CD4-positive, alpha-beta T cell treated with Interleukin-17A for 4 hours (primary cell): ENCODE data around the gene IL31RA.

Experiments used
- DNase-seq: peaks from one replicate; pipeline ENCODE4 v3.0.0-alpha.2; 2020; ENCODE audit warnings: mixed read lengths

IL31RA gene

DNA sequence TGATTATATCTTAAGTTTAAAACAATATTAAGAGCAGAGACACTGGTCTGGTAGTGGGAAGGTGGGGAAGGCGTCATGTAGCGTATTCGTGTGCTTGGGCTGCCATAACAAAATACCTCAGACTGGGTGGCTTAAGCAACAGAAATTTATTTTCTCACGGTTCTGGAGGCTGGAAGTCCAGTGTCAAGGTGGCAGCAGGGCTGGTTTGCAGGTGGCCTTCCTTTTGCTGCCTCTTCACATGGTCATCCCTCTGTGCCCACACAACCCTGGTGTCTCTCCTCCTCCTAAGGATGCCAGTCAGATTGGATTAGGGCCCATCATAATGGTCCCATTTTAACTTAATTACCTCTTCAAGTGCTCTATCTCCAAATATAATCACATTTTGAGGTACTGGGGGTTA is 9.6 kb downstream of the IL31RA start:
- no peak for DNase-seq

- DNase-seq = no peak
Observed at GRCh38 chr5:55864606-55865541, 13.7 kb downstream of the IL31RA start.

DNA sequence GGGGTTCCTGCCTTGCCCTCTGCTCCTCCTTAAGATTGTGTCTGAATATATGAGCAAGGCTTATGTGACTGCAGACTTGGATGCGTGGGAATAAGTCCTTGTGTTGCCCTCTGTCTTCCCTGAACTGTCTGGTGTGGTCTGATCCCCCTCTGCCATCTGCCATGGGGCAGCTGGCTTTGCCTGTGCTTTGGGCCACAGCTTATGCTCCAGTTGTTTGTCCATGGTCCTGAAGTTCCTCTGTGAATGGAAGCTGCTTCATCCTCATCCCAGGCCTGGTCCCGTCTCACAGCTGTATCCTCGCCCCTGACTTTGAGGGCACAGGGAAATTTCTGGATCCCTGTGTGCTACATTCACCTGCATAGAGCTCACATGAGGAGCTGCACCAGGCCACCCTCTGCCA is 14.7 kb downstream of the IL31RA start:
- DNase-seq = no peak

- no peak for DNase-seq
Observed at GRCh38 chr5:55866485-55866884, 15.3 kb downstream of the IL31RA start.

- DNase-seq = no peak
Observed at GRCh38 chr5:55866934-55867333, 15.8 kb downstream of the IL31RA start.

DNA sequence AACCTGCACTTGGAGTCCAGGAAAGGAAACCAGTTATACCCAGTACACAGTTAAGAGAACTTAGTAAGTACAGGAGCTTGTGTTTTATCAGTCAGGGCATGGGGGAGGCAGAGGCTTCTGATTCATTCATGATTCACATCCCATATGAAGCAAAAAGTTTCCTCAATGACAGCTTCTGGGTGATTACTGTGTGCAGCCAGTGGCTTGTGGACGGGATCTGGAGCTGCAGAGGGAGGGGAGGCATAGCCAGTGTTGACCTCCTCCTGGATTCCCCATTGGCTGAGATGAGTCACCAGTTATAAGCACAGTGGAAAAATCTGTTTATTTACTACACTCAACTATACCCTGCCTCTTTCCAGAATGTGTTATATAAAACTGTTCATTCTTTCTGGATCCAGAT is 17.7 kb downstream of the IL31RA start:
- DNase-seq = no peak

- no peak for DNase-seq
Observed at GRCh38 chr5:55869847-55870246, 18.7 kb downstream of the IL31RA start.

DNA sequence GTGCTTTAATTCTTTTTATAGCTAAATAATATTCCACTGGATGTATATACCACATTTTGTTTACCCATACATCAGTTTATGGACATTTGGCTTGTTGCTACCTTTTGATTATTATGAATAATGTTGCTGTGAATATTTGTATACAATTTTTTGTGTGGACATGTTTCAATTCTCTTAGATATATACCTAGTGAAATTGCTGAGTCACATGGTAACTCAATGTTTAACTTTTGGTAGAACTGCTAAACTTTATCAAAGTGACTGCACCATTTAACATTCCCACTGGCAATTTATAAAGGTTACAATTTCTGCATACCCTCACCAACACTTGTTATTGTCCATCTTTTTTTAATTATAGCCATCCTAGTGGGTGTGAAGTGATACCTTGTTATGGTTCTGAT is 22.1 kb downstream of the IL31RA start:
- no peak for DNase-seq

DNA sequence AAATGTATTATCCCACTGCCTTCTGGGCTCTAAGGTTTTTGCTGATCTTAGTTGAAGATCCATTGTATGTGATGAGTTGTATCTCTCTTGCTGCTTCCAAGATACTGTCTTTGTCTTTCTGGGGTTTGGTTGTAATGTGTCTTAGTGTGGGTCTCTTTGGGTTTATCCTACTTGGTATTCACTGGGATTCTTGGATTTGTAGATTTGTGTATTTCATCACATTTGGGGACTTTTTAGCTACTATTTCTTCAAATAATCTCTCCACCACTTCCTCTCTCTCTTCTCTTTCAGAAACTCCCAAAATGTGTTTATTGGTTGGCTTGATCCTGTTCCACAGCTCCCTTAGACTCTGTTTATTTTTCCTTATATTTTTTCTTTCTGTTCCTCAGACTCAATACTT is 26.5 kb downstream of the IL31RA start:
- DNase-seq = no peak

DNA sequence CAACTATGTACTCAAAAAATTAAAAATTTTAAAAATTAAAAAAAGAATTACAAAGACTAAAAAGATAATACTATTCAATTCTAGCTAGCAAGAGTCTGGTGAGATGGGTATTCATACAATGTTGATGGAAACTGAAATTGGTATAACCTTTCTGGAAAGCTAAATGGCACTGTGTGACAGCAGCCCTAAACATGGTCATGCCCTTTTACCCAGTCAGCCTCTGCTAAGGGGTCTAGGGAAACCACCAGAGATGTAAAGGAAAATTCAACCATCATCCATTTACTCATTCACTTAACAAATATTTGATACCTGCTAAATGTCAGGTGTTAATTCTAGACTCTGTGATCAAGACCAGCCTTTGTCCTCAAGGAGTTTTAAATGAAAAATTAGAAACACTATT is 29.3 kb downstream of the IL31RA start:
- no peak for DNase-seq

- DNase-seq = no peak
Observed at GRCh38 chr5:55885359-55885758, 34.2 kb downstream of the IL31RA start.

GRCh38 chr5:55888205-55888604 is 37.0 kb downstream of the IL31RA start:
- no peak for DNase-seq

DNA sequence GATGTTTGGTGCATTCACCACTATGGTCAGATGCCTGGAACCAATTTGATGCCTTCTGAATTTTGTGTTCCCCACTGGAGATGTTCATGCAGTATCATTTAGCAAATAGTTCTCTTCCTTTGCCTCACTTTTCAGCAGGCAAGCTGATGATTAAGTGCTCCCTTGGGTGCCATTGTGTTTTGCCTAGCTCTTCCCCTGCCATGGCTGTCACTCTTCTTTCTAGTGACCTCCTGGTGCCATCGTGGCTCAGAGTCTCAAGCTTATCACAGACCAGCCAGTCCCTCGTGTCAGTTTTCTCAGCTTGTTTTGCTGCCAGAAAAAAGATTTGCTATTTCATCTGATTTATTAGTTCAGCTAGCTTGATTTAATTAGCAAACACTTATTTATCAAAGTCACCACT is 41.3 kb downstream of the IL31RA start:
- DNase-seq = no peak

GRCh38 chr5:55894135-55894534 is 43.0 kb downstream of the IL31RA start:
- DNase-seq = no peak

DNA sequence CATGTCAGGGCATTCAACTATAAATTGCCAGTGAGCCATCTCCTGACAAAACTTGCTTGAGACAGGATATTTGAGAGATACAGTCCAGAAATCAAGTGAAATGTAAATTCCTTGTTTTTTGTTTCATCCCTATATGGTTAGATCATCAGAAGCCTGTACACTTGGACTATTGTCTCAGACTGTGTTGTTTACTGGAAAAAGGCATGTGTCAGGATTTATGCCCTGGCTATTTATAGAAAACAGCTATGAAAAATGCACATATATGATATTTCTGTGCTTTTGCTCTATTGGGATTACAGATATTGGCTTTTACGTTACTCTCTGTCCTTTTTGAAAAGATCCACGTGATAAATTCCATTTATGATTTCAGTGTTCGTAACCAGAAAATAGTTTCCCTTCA is 44.2 kb downstream of the IL31RA start:
- no peak for DNase-seq

- no peak for DNase-seq
Observed at GRCh38 chr5:55896238-55896637, 45.1 kb downstream of the IL31RA start.

GRCh38 chr5:55896663-55897062 is 45.5 kb downstream of the IL31RA start:
- no peak for DNase-seq

GRCh38 chr5:55897206-55897894 is 46.2 kb downstream of the IL31RA start:
- DNase-seq = no peak

DNA sequence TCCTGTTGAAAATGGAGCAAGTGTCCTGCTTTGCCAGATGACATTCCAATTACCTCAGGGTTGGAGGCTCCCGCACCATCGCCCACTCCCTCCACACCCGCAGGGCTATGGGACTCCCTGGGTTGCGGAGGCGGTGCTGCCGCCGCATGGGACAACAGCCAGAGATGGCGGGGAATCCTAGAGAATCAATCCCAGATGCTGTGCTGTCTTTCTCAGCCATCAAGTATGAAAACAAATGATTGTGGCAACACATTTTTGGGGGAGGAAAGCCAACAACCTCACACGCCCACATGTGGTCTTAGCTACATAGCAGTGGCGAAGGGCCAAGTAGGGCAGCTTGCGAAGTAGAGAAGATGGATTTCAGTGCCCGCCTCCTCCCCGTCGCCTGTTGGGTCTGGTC is 46.7 kb downstream of the IL31RA start:
- no peak for DNase-seq

- DNase-seq = no peak
Observed at GRCh38 chr5:55899344-55899743, 48.2 kb downstream of the IL31RA start.

GRCh38 chr5:55900068-55900467 is 48.9 kb downstream of the IL31RA start:
- DNase-seq = no peak

GRCh38 chr5:55900776-55901175 is 49.6 kb downstream of the IL31RA start:
- no peak for DNase-seq

DNA sequence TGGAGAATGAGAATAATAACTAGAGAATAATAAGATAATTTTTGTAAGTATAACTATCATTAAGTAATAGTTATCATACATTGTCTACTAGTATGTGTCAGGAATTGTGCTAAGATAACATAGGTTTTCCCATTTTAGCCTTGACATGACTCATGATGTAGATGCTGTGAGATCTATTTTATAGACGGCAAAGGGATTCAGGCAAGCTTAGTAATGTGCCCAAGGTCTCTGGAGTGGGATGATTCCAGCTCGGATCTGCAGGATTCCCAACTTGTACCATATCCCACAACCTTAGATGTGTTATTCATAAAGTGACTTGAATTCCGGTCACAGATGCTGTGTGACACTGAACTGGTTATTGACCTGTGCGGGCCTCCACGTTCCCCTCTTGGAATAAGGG is 51.5 kb downstream of the IL31RA start:
- DNase-seq = no peak

GRCh38 chr5:55903121-55903701 is 52.1 kb downstream of the IL31RA start:
- peak; percentile 62 for DNase-seq
